ENCODE measurements around the gene SLC9A9. TPM values are rescaled to one million over a fixed set of nuclear protein-coding genes. Genes with fewer than 3 reads are reported as not detected.
"Not testable (repeated sequence)": the region's sequence is repeated elsewhere in the genome, so short reads cannot be mapped to it uniquely, and the experiment has no call there.

Gene SLC9A9
- total RNA-seq, 1 donor from 2014 or later = 3.5 TPM

DNA sequence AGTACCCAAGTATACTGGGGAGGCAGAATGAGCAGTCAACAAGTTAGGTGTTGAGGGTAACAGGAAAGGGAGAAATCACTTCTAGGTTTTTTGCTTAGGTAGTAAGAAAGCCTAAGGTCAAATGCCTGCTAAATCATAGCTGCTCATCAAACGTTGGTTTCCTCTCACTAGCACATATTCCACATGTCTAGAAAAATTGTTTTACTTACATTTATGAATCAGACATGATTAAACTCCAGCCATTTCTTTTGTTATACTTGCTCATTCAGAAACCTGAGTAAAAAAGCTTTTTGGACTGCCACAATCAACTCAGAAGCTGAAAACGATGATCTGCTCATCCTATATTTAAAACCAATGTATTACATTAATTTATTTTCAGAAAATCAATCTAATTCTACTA is 40.2 kb downstream of the SLC9A9 start:
- Mint-ChIP-seq H3K9me3 (ENCODE audit: unreplicated experiment) (no peaks in the 10 kb centered on the region), H3K27ac (ENCODE audit: unreplicated experiment) (no peak overlapping the region), H3K27me3 (ENCODE audit: unreplicated experiment) (no peaks in the 10 kb centered on the region), H3K36me3 (ENCODE audit: unreplicated experiment) (no peaks in the 10 kb centered on the region), H3K4me3 (ENCODE audit: unreplicated experiment) (no peak overlapping the region), H3K4me1 (ENCODE audit: unreplicated experiment) (peaks cover 15% of the 10 kb centered on the region)
- TF ChIP-seq, protein P1, sequence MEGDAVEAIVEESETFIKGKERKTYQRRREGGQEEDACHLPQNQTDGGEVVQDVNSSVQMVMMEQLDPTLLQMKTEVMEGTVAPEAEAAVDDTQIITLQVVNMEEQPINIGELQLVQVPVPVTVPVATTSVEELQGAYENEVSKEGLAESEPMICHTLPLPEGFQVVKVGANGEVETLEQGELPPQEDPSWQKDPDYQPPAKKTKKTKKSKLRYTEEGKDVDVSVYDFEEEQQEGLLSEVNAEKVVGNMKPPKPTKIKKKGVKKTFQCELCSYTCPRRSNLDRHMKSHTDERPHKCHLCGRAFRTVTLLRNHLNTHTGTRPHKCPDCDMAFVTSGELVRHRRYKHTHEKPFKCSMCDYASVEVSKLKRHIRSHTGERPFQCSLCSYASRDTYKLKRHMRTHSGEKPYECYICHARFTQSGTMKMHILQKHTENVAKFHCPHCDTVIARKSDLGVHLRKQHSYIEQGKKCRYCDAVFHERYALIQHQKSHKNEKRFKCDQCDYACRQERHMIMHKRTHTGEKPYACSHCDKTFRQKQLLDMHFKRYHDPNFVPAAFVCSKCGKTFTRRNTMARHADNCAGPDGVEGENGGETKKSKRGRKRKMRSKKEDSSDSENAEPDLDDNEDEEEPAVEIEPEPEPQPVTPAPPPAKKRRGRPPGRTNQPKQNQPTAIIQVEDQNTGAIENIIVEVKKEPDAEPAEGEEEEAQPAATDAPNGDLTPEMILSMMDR (IDR thresholded peaks at IDR 0.05) = no peak
- no peak for DNase-seq (ENCODE audit: extremely low spot score, unreplicated experiment)

DNA sequence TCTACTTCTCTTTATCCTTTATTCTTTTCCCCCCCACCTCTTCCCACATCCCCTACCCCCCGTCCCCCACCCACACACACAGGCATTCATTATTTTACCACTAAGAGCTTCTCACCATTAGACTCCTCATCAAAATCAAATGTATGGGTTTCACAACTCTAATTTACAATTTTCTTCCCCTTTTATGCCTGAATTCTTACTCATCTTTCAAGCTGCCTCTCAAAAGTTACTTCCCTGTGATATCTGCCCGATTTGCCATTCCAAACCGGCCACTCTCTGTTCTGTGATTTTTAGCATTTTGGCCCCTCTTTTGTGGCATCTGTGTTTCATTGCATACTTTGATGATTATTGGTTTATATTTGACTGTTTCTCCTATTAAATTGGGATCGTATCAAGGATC is 42.2 kb downstream of the SLC9A9 start:
- Mint-ChIP-seq H3K9me3 (ENCODE audit: unreplicated experiment) (no peaks in the 10 kb centered on the region), H3K27me3 (ENCODE audit: unreplicated experiment) (no peaks in the 10 kb centered on the region), H3K27ac (ENCODE audit: unreplicated experiment) (no peak overlapping the region), H3K4me3 (ENCODE audit: unreplicated experiment) (no peak overlapping the region), H3K4me1 (ENCODE audit: unreplicated experiment) (peaks cover 15% of the 10 kb centered on the region), H3K36me3 (ENCODE audit: unreplicated experiment) (no peaks in the 10 kb centered on the region)
- no peak for DNase-seq (ENCODE audit: extremely low spot score, unreplicated experiment)
- TF ChIP-seq, protein P1 (IDR thresholded peaks at IDR 0.05) = no peak

DNA sequence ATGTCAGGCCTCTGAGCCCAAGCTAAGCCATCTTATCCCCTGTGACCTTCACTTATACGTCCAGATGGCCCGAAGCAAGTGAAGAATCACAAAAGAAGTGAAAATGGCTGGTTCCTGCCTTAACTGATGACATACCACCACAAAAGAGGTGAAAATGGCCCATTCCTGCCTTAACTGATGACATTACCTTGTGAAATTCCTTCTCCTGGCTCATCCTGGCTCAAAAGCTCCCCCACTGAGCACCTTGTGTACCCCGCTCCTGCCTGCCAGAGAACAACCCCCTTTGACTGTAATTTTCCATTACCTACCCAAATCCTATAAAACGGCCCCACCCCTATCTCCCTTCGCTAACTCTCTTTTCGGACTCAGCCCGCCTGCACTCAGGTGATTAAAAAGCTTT is 42.8 kb downstream of the SLC9A9 start:
- not testable (repeated sequence) for H3K9me3 Mint-ChIP-seq (ENCODE audit: unreplicated experiment); H3K4me1 Mint-ChIP-seq (ENCODE audit: unreplicated experiment); H3K4me3 Mint-ChIP-seq (ENCODE audit: unreplicated experiment); H3K36me3 Mint-ChIP-seq (ENCODE audit: unreplicated experiment); DNase-seq (ENCODE audit: extremely low spot score, unreplicated experiment); H3K27ac Mint-ChIP-seq (ENCODE audit: unreplicated experiment); H3K27me3 Mint-ChIP-seq (ENCODE audit: unreplicated experiment)

DNA sequence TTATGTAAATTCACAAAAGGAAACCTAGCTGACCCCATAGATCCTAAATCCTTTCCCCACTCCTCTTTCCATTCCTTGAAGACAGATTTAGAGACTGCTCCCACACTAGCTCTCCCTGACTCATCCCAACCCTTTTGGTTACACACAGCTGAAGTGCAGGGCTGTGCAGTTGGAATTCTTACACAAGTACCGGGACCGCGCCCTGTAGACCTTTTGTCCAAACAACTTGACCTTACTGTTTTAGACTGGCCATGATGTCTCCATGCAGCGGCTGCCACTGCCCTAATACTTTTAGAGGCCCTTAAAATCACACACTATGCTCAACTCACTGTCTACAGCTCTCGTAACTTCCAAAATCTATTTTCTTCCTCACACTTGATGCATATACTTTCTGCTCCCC is 47.2 kb downstream of the SLC9A9 start:
- H3K4me3 Mint-ChIP-seq (ENCODE audit: unreplicated experiment); H3K27ac Mint-ChIP-seq (ENCODE audit: unreplicated experiment); DNase-seq (ENCODE audit: extremely low spot score, unreplicated experiment); H3K4me1 Mint-ChIP-seq (ENCODE audit: unreplicated experiment); H3K9me3 Mint-ChIP-seq (ENCODE audit: unreplicated experiment); H3K36me3 Mint-ChIP-seq (ENCODE audit: unreplicated experiment); H3K27me3 Mint-ChIP-seq (ENCODE audit: unreplicated experiment): not testable (repeated sequence)

DNA sequence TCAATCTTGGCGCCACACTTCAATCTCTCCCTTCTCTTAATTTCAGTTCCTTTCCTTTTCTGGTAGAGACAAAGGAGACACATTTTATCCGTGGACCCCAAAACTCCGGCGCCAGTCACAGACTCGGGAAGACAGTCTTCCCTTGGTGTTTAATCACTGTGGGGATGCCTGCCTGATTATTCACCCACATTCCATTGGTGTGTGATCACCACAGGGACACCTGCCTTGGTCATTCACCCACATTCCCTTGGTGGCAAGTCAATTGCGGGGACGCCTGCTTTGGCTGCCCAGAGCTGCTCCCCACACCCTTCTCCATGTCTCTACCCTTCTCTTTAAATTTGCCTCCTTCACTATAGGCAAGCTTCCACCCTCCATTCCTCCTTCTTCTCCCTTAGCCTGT is 50.1 kb downstream of the SLC9A9 start:
- H3K4me3 Mint-ChIP-seq (ENCODE audit: unreplicated experiment); H3K27me3 Mint-ChIP-seq (ENCODE audit: unreplicated experiment); H3K27ac Mint-ChIP-seq (ENCODE audit: unreplicated experiment); H3K36me3 Mint-ChIP-seq (ENCODE audit: unreplicated experiment); H3K9me3 Mint-ChIP-seq (ENCODE audit: unreplicated experiment); H3K4me1 Mint-ChIP-seq (ENCODE audit: unreplicated experiment); DNase-seq (ENCODE audit: extremely low spot score, unreplicated experiment): not testable (repeated sequence)

DNA sequence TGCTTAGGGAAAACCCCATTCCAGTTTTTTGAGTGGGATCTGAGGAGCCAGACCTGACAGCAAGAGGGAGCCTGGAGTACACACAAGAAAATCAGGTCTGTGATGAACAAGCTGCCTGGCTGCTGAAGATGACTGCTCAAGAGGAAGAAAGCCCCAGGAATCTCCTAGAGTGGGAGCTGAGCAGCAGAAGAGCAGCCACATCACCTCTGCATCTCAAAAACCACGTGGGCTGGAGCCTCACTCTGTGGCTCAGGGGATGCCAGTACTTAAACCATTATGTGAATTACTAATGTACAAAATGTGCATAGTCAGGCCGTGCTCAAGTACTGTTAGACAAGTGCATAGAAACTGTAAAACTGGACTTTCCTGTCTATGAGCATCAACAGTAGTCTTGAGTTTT is 52.4 kb downstream of the SLC9A9 start:
- DNase-seq (ENCODE audit: extremely low spot score, unreplicated experiment) = no peak
- no peak overlapping the region for H3K27ac Mint-ChIP-seq (ENCODE audit: unreplicated experiment)
- TF ChIP-seq, protein P1 (IDR thresholded peaks at IDR 0.05) = no peak
- H3K4me3 Mint-ChIP-seq (ENCODE audit: unreplicated experiment) = no peak overlapping the region
- no peaks in the 10 kb centered on the region for H3K36me3 Mint-ChIP-seq (ENCODE audit: unreplicated experiment)
- H3K4me1 Mint-ChIP-seq (ENCODE audit: unreplicated experiment) = no peaks in the 10 kb centered on the region
- H3K9me3 Mint-ChIP-seq (ENCODE audit: unreplicated experiment) = peaks cover 4% of the 10 kb centered on the region
- no peaks in the 10 kb centered on the region for H3K27me3 Mint-ChIP-seq (ENCODE audit: unreplicated experiment)

Measured in osteocyte (in vitro differentiated cells).